ENCODE results near the gene FZD10. TPM values are rescaled to one million over a fixed set of nuclear protein-coding genes. Genes with fewer than 3 reads are reported as not detected.

The FZD10 gene
- total and polyA plus RNA-seq, 10 donors = 0.02 to 0.20 (median 0.11) TPM; not detected in 5

- Histone ChIP-seq H3K4me1 (no peaks in the 10 kb centered on the region), H3K27ac (no peak overlapping the region), H3K4me3 (no peak overlapping the region), H3K27me3 (replicated peaks in 1 of 7) (peaks cover 0 to 22% (median 0%) of the 10 kb centered on the region in 7 donors), H3K9me3 (peaks cover 0 to 13% (median 6%) of the 10 kb centered on the region in 8 donors), H3K36me3 (no peaks in the 10 kb centered on the region)
- TF ChIP-seq CTCF (IDR thresholded peaks at IDR 0.05 in 8 of 11, conservative IDR thresholded peaks at IDR 0.05 in 3 of 11) = no peak
- TF ChIP-seq POLR2AphosphoS5 (IDR thresholded peaks at IDR 0.05) = no peak
- no peak for TF ChIP-seq POLR2A (IDR thresholded peaks at IDR 0.05)
- 32 to 37% (median 35%) methylated on average over 13 of the region's 13 CpGs for WGBS, 5 donors
- no peak for DNase-seq
- intact Hi-C loops (cut with DNase I; ENCODE audit: low total_unique reads) = no loop called here
These were observed 24.5 kb downstream of the FZD10 start for GRCh38 chr12:130186651-130187268.

DNA sequence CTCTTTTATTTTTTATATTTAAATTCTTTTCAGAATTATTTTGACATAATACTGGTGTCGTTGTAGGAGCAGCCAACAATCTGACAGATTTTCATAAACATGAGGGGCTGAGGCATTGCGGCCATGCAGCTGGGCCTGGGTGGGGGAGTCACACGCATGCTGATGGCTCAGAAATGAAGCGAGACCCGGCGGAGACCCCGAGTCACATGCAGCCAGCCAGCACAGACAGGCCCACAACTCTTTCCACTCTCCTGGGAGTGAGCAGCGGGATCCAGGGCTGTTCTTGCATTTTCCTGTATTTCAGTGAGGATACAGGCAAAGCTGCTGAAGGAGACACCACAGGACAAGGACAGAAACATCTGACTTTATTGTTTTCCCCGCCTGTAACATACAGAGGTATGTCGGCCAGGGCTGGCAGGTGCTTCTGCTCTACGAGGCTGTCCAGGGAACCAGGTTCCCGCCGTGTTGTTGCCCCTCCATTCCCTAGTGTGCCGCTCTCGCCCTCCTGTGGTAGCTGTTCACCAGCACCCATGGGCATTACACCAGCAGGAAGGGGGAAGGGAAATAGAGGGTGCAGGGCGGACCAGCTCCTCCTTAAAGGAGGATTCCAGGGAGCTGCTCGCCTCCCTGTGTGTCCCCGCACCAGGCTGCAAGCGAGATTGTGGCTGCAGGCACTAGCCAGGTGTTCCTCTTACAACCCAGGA is 30.5 kb downstream of the FZD10 start:
- intact Hi-C loops (cut with DNase I; ENCODE audit: low total_unique reads) = no loop called here
- no peak overlapping the region for H3K4me3 ChIP-seq
- WGBS, 5 donors = 68 to 72% (median 70%) methylated on average over 17 to 19 of the region's 19 CpGs
- no peaks in the 10 kb centered on the region for H3K4me1 ChIP-seq
- DNase-seq = no peak
- peaks cover 0 to 6% (median 0%) of the 10 kb centered on the region in 8 donors for H3K9me3 ChIP-seq
- no peak overlapping the region for H3K27ac ChIP-seq
- H3K36me3 ChIP-seq = no peaks in the 10 kb centered on the region
- TF ChIP-seq POLR2A (IDR thresholded peaks at IDR 0.05) (no peak), POLR2AphosphoS5 (IDR thresholded peaks at IDR 0.05) (no peak), CTCF (IDR thresholded peaks at IDR 0.05 in 8 of 11, conservative IDR thresholded peaks at IDR 0.05 in 3 of 11) (no peak)
- peaks cover 0 to 33% (median 0%) of the 10 kb centered on the region in 7 donors for H3K27me3 ChIP-seq (replicated peaks in 1 of 7)

GRCh38 chr12:130194154-130194553 is 31.9 kb downstream of the FZD10 start:
- intact Hi-C loops (cut with DNase I; ENCODE audit: low total_unique reads) = no loop called here
- TF ChIP-seq POLR2A (IDR thresholded peaks at IDR 0.05) (no peak), POLR2AphosphoS5 (IDR thresholded peaks at IDR 0.05) (no peak), CTCF (IDR thresholded peaks at IDR 0.05 in 8 of 11, conservative IDR thresholded peaks at IDR 0.05 in 3 of 11) (no peak)
- Histone ChIP-seq H3K36me3 (no peaks in the 10 kb centered on the region), H3K27ac (no peak overlapping the region), H3K27me3 (replicated peaks in 1 of 7) (peaks cover 0 to 41% (median 0%) of the 10 kb centered on the region in 7 donors), H3K4me1 (no peaks in the 10 kb centered on the region), H3K4me3 (no peak overlapping the region), H3K9me3 (peaks cover 0 to 6% (median 0%) of the 10 kb centered on the region in 8 donors)
- WGBS, 5 donors = 28 to 42% (median 31%) methylated on average over 9 to 10 of the region's 10 CpGs
- no peak for DNase-seq

- peaks cover 0 to 6% (median 0%) of the 10 kb centered on the region in 8 donors for H3K9me3 ChIP-seq
- intact Hi-C loops (cut with DNase I; ENCODE audit: low total_unique reads) = no loop called here
- DNase-seq = no peak
- H3K27ac ChIP-seq = no peak overlapping the region
- H3K4me1 ChIP-seq = no peaks in the 10 kb centered on the region
- no peak for TF ChIP-seq CTCF (IDR thresholded peaks at IDR 0.05 in 8 of 11, conservative IDR thresholded peaks at IDR 0.05 in 3 of 11)
- TF ChIP-seq POLR2AphosphoS5 (IDR thresholded peaks at IDR 0.05) = no peak
- no peak for TF ChIP-seq POLR2A (IDR thresholded peaks at IDR 0.05)
- H3K27me3 ChIP-seq (replicated peaks in 1 of 7) = peaks cover 0 to 51% (median 0%) of the 10 kb centered on the region in 7 donors
- no peaks in the 10 kb centered on the region for H3K36me3 ChIP-seq
- no peak overlapping the region for H3K4me3 ChIP-seq
- 89 to 92% (median 90%) methylated on average over 7 of the region's 7 CpGs for WGBS, 5 donors
These were observed 33.1 kb downstream of the FZD10 start for GRCh38 chr12:130195369-130195768.

Data from spleen (tissue), 11 donors.